T-cell (primary cell): ENCODE measurements around the gene GSTT2B. TPM values are rescaled to one million over a fixed set of nuclear protein-coding genes. Genes with fewer than 3 reads are reported as not detected.
A peak's percentile ranks its signal among the peaks of the same experiment; 100 is the strongest.
"Not testable (repeated sequence)": the region's sequence is repeated elsewhere in the genome, so short reads cannot be mapped to it uniquely, and the experiment has no call there.

Experiments used
- ATAC-seq, 4 experiments: fragments of 200-7000 bp in 3 of 4; fragments of 150-1000 bp in 1 of 4; cut with Tn5 transposase; replicated peaks in 1 of 4; 1 replicate in 3 of 4; 2 replicates in 1 of 4; pipeline ENCODE4 v1.10.0; 2021; ENCODE audit warnings: moderate library complexity in 3 of 4, mild to moderate bottlenecking in 2 of 4, moderate number of reproducible peaks in 1 of 4
- CTCF ChIA-PET, 2 donors: fragments of 300-600 bp; sonication (Branson Sonifier 250); formaldehyde crosslinking; loops; one replicate each; lab custom pipeline; 2022; ENCODE audit warnings: antibody characterized with exemption in 2 of 2; lab: Charles Lee
- POLR2A ChIA-PET, 2 donors: fragments of 300-600 bp; sonication (Branson Sonifier 250); formaldehyde crosslinking; loops; one replicate each; lab custom pipeline; 2022; ENCODE audit warnings: antibody characterized with exemption in 2 of 2; lab: Charles Lee
- DNase-seq, 35 experiments: peaks; one replicate each; pipeline versions ENCODE4 v3.0.0 to v3.0.0-alpha.2; 2013 to 2023
- H3K27ac ChIP-seq: one replicate; pipeline ENCODE4 v1.5.1; 2013; ENCODE audit warnings: low read length
- H3K27me3 ChIP-seq, 2 experiments: replicated peaks in 1 of 2; 1 replicate in 1 of 2; 2 replicates in 1 of 2; pipeline versions ENCODE4 v1.6.1 to v1.7.0; 2013; ENCODE audit warnings: low read length in 1 of 2, mixed read lengths in 1 of 2; ENCODE audit not compliant: control insufficient read depth in 2 of 2, insufficient read depth in 2 of 2; ENCODE audit errors: extremely low read depth in 1 of 2
- H3K36me3 ChIP-seq, 2 donors: 1 replicate in 1 of 2; 2 replicates in 1 of 2; pipeline versions ENCODE4 v1.6.1 to v1.7.0; 2013; ENCODE audit warnings: low read length in 1 of 2; ENCODE audit not compliant: control insufficient read depth in 2 of 2, insufficient read depth in 1 of 2; ENCODE audit errors: extremely low read depth in 1 of 2
- H3K4me1 ChIP-seq, 2 experiments: 1 replicate in 1 of 2; 2 replicates in 1 of 2; pipeline versions ENCODE4 v1.6.1 to v1.7.0; 2013; ENCODE audit warnings: low read length in 2 of 2, mixed read lengths in 1 of 2; ENCODE audit not compliant: insufficient read depth in 2 of 2, control insufficient read depth in 1 of 2; ENCODE audit errors: extremely low read depth in 1 of 2
- H3K4me3 ChIP-seq, 2 donors: 1 replicate in 1 of 2; 2 replicates in 1 of 2; pipeline versions ENCODE4 v1.5.1 to v1.7.0; 2013; ENCODE audit warnings: mild to moderate bottlenecking in 2 of 2, low read length in 1 of 2, moderate library complexity in 1 of 2; ENCODE audit not compliant: control insufficient read depth in 1 of 2; ENCODE audit errors: extremely low read depth in 1 of 2
- H3K9me3 ChIP-seq: 2 replicates; pipeline ENCODE4 v1.7.0; 2013
- H3K27ac Mint-ChIP-seq, 2 donors: one replicate each; pipeline ENCODE4 v1.8.0; 2020 to 2021; ENCODE audit warnings: mild to moderate bottlenecking in 2 of 2, mixed read lengths in 2 of 2
- H3K27me3 Mint-ChIP-seq, 2 donors: one replicate each; pipeline ENCODE4 v1.8.0; 2021 to 2022; ENCODE audit warnings: mixed read lengths in 2 of 2
- H3K36me3 Mint-ChIP-seq: one replicate; pipeline ENCODE4 v1.8.0; 2021; ENCODE audit warnings: mixed read lengths
- H3K4me1 Mint-ChIP-seq, 3 donors: one replicate each; pipeline ENCODE4 v1.8.0; 2020 to 2022; ENCODE audit warnings: mixed read lengths in 3 of 3, mild to moderate bottlenecking in 1 of 3
- H3K4me3 Mint-ChIP-seq, 3 donors: one replicate each; pipeline ENCODE4 v1.8.0; 2020 to 2022; ENCODE audit warnings: mild to moderate bottlenecking in 3 of 3, mixed read lengths in 3 of 3, moderate library complexity in 3 of 3
- H3K9me3 Mint-ChIP-seq, 3 donors: one replicate each; pipeline ENCODE4 v1.8.0; 2020 to 2022; ENCODE audit warnings: mixed read lengths in 3 of 3
- WGBS: methylation state at CpG from one replicate; pipeline ENCODE4 v1.1.5; 2013; ENCODE audit warnings: missing lambda C conversion rate; ENCODE audit not compliant: insufficient coverage; 5-methylcytosine and 5-hydroxymethylcytosine counted together
- total RNA-seq, 35 experiments: library from RNA in 6 of 35; stranded (reverse) in 6 of 35; fragments of 120-200 nt in 1 of 35; gene quantifications; one replicate each; pipeline versions ENCODE4 v1.2.1 to v1.2.4 and lab custom pipeline; 2013 to 2026

Gene GSTT2B
- total RNA-seq, 5 donors from 2014 or later (not counting 1 experiment from before 2014, with no cell fraction given) = not detected

DNA sequence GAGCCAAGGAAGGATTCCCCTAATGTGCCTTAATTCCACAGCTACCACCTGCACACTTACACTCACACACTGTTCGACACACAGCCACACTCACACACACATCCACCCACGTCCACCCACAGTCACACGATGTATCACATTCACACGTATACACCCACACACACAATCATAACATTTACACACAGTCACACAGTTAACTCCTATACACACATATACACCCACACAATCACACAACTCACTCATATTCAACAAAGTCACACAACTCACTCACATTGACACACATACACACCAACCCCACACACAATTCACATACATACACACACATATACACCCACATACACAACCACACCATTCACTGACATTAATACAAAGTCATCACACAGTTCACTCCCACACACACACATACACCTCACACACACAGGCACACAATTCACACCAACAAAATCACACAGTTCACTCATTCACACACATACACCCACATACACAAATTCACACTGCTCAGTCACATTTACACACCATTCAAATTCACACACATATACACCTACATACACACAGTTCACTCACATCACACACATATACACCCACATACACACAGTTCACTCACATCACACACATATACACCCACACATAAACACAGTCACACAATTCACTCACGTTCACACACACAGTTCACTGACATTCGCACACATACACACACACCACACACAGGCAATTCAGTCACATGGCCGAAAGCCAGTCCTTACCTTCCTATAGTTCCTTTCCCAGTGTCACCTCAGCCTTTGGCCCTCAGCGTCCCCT is 6.6 kb downstream of the GSTT2B start:
- not testable (repeated sequence) for H3K9me3 ChIP-seq, H3K4me3 ChIP-seq

DNA sequence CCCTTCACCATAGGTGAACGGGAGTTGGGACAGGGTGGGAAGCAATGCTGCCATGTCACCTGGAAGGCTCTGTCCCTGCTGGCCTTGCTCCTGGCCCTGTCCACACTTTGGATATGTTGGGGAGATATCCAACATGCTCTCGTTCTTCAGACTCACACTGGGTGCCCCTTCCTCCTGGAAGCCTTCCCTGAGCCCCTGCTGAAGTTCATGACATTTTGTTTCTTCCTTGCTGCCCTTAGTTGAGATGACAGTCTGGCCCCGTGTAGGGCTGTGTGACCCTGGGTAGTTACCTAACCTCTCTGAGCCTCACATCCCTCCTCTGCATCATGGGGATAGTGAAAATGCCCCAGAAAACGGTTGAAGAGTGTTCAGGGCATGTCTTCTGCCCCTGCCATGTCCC is 7.5 kb downstream of the GSTT2B start:
- H3K9me3 ChIP-seq, POLR2A ChIA-PET, H3K27ac Mint-ChIP-seq, ATAC-seq, H3K4me1 Mint-ChIP-seq, H3K36me3 Mint-ChIP-seq, H3K4me3 ChIP-seq, H3K36me3 ChIP-seq, H3K9me3 Mint-ChIP-seq, H3K27ac ChIP-seq, H3K27me3 Mint-ChIP-seq, H3K27me3 ChIP-seq, DNase-seq, H3K4me3 Mint-ChIP-seq, CTCF ChIA-PET, H3K4me1 ChIP-seq: not testable (repeated sequence)
- WGBS = 58% methylated on average over 1 of the region's 4 CpGs

More for the DNA sequence above, 6.6 kb downstream of the GSTT2B start:
- DNase-seq, H3K36me3 ChIP-seq, H3K27me3 ChIP-seq, H3K27ac Mint-ChIP-seq, H3K4me3 Mint-ChIP-seq, H3K9me3 Mint-ChIP-seq, H3K4me1 ChIP-seq, H3K4me1 Mint-ChIP-seq, H3K27me3 Mint-ChIP-seq, CTCF ChIA-PET, POLR2A ChIA-PET, ATAC-seq, H3K36me3 Mint-ChIP-seq, H3K27ac ChIP-seq: not testable (repeated sequence)
- 71% methylated on average over 8 of the region's 8 CpGs for WGBS

DNA sequence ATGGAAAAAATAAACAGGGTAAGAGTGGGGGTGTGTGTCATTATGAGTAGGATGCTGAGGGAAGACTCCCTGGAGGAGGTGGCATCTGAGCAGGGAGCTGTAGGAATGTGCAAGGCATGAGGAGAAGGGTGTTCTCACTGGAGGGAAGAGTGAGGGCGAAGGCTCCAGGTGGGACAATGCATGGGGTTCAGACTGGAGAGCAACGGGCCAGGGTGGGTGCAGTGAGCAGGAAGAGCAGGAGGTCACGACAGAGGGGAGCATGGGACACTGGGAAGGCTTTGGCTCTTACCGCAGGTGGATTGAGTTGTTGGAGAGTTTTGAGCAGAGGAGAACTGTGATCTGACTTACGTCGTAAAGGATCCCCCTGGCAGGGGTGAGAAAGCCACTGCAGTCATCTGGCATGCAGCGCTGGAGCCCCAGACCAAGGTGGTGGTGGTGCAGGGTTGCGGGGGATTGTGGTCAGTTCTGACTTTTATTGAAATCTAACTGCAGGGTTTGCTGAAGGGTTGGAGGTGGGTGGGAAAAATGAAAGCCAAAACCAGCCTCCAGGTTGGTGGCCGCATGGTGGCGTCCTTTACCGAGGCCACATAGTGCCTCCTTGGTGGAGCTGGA is 8.1 kb downstream of the GSTT2B start:
- H3K36me3 ChIP-seq, H3K36me3 Mint-ChIP-seq, H3K9me3 ChIP-seq, H3K4me3 ChIP-seq, H3K27me3 ChIP-seq, H3K4me1 ChIP-seq, H3K27ac ChIP-seq, POLR2A ChIA-PET, CTCF ChIA-PET, H3K4me1 Mint-ChIP-seq, H3K27me3 Mint-ChIP-seq, H3K9me3 Mint-ChIP-seq, DNase-seq, H3K4me3 Mint-ChIP-seq, ATAC-seq: not testable (repeated sequence)
- 67% methylated on average over 8 of the region's 11 CpGs for whole genome bisulfite sequencing
- H3K27ac Mint-ChIP-seq = peak overlapping the region in 1 of 2 donors; percentile 48

DNA sequence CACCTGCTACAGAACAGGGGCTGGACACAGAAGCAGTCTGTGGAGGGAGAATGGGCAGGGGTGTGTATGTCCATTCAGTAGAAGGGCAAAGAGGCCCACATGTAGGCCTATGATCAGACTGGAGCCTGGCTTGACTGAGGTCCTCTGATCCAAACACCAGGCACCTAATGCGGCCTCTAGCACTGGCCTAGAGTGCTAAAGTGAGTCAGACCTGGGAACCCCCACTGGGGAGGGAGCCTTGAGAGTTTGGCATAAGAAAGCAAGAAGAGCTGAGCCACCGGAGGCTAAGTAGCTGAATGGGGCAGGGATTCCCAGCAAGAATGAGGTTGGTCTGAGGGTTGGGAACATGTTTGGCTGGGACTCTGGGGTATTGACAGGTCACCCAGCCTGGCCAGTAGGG is 9.6 kb downstream of the GSTT2B start:
- H3K4me3 Mint-ChIP-seq, H3K27me3 Mint-ChIP-seq, H3K36me3 Mint-ChIP-seq, H3K36me3 ChIP-seq, H3K4me1 Mint-ChIP-seq, H3K27ac Mint-ChIP-seq, H3K9me3 ChIP-seq, H3K27me3 ChIP-seq, DNase-seq, CTCF ChIA-PET, H3K4me3 ChIP-seq, ATAC-seq, H3K4me1 ChIP-seq, H3K27ac ChIP-seq, POLR2A ChIA-PET, H3K9me3 Mint-ChIP-seq: not testable (repeated sequence)
- WGBS = no CpG with 5 or more reads among the region's 2 CpGs

DNA sequence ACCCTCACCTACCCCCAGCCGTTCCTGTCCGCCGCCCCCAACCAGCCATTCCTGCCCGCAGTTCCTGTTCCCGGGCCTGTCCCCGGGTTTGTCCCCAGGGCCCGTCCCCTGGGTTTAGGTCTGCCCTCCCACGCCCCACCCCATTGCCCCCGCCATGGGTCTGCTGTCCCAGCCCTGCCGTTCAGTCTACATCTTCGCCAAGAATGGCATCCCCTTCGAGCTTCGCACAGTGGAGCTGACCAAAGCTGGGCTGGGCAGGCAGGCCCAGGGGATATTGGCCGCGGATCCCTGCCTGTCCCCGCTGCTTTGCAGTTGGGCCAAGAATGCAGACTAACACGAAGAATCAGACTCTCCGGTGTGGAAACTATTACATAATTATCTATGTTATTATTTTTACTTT is 11.2 kb downstream of the GSTT2B start:
- POLR2A ChIA-PET, H3K4me1 Mint-ChIP-seq, H3K4me1 ChIP-seq, H3K27ac Mint-ChIP-seq, H3K27me3 Mint-ChIP-seq, H3K27ac ChIP-seq, H3K27me3 ChIP-seq, CTCF ChIA-PET, H3K4me3 ChIP-seq, H3K36me3 ChIP-seq, H3K36me3 Mint-ChIP-seq, H3K9me3 Mint-ChIP-seq, H3K4me3 Mint-ChIP-seq, DNase-seq, ATAC-seq, H3K9me3 ChIP-seq: not testable (repeated sequence)
- 93% methylated on average over 3 of the region's 18 CpGs for WGBS

DNA sequence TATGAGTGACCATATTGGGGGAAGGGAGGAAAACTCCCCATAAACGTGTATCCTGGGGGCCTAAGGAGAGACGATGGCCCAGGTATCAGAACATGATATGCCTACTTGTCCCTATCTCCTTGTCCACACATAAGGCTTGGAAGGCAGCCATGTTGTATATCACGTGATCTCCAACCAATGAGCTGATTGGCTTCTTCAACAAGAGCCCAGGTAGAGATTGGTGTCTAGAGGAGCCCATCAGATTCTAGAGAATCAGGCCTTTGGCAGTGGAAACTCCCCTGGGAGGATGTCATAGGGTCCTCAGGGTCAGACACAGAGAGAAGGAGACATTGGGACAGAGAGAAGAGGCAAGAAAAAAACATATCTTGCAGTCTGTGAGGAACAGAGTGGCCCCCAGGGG is 13.6 kb downstream of the GSTT2B start:
- H3K27me3 Mint-ChIP-seq, H3K36me3 ChIP-seq, H3K4me1 ChIP-seq, H3K4me3 Mint-ChIP-seq, CTCF ChIA-PET, H3K36me3 Mint-ChIP-seq, H3K4me1 Mint-ChIP-seq, H3K4me3 ChIP-seq, H3K27ac ChIP-seq, H3K27me3 ChIP-seq, ATAC-seq, H3K9me3 Mint-ChIP-seq, POLR2A ChIA-PET, H3K27ac Mint-ChIP-seq, H3K9me3 ChIP-seq, DNase-seq: not testable (repeated sequence)
- WGBS = no CpG with 5 or more reads among the region's 3 CpGs
